Measurements from ENCODE around the gene PLAGL1.

GRCh38 chr6:143894655-143895054 is 113.4 kb downstream of the PLAGL1 start:
- TF ChIP-seq CTCF (IDR thresholded peaks at IDR 0.05) (no peak), EZH2 (IDR thresholded peaks at IDR 0.05; ENCODE audit: borderline replicate concordance, insufficient read depth, low read depth, low read length, poor library complexity, severe bottlenecking) (no peak)
